ENCODE data around the gene ANAPC4. TPM values are rescaled to one million over a fixed set of nuclear protein-coding genes. Genes with fewer than 3 reads are reported as not detected.

Gene ANAPC4
- total RNA-seq, 2 donors from 2014 or later = 41.0 to 41.1 TPM

DNA sequence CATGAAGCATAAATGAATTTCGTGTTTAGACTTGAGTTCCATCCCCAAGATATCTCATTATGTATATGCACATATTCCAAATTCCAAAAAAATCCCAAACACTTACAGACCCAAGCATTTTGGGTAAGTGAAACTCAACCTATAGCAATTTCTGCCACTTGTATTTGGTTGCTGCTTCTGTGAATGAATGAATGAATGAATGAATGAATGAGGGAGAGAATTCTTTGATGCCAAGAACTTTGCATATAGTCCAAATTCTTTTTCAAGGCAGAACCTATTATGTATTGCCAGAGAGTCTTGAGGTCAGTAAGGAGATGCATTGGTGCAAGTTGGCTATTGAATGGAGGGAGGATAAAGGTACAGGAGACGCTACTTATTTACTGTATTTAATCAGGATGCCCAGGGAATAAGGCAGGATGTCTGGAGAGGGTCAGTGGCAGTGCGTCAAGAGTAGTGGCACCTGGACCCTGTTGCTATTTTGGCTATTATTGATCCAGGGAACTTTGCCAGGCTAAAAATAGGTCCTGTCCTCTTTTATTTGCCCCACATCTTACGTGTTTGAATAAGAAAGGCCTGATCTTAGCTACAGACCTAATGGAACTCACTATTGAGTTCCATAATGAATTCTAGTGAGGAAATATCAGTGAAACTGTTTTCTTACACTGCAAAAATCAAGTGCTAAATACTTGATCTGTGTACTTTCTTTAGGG, 33.9 kb downstream of the ANAPC4 start:
- Histone ChIP-seq H3K27me3 (replicated peaks; ENCODE audit: insufficient read depth) (no peaks in the 10 kb centered on the region), H3K36me3 (peaks cover 35% of the 10 kb centered on the region), H3K4me1 (ENCODE audit: control insufficient read depth in 1 of 2, low read depth in 2 of 2) (peaks cover 0 to 5% of the 10 kb centered on the region in 2 donors), H3K27ac (no peak overlapping the region), H3K9me3 (no peaks in the 10 kb centered on the region), H3K4me3 (no peak overlapping the region)
- TF ChIP-seq, protein P1, sequence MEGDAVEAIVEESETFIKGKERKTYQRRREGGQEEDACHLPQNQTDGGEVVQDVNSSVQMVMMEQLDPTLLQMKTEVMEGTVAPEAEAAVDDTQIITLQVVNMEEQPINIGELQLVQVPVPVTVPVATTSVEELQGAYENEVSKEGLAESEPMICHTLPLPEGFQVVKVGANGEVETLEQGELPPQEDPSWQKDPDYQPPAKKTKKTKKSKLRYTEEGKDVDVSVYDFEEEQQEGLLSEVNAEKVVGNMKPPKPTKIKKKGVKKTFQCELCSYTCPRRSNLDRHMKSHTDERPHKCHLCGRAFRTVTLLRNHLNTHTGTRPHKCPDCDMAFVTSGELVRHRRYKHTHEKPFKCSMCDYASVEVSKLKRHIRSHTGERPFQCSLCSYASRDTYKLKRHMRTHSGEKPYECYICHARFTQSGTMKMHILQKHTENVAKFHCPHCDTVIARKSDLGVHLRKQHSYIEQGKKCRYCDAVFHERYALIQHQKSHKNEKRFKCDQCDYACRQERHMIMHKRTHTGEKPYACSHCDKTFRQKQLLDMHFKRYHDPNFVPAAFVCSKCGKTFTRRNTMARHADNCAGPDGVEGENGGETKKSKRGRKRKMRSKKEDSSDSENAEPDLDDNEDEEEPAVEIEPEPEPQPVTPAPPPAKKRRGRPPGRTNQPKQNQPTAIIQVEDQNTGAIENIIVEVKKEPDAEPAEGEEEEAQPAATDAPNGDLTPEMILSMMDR (IDR thresholded peaks at IDR 0.05) = no peak
- DNase-seq (ENCODE audit: low spot score) (no peak), ATAC-seq (ENCODE audit: insufficient number of reproducible peaks, low FRiP score, low read depth) (no peak)

DNA sequence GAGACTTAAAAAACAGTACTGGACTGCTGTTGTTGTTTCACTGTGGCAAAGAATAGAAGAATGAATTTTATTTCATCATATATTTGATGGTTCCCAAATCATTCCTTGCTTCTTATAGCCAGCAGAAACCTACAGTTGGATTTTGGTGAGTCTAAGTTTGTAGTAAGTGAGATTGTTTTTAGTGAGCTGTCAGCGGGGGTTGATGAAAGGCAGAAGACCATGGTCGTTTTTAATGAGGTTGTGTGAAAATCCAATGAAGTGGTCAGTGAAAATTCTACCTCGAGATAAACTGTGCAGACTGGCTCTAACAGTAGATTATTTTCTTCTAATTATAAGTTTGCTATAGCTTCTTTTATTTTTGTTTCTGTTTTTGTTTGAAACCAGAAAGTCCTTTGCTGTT, 36.2 kb downstream of the ANAPC4 start:
- peaks cover 49% of the 10 kb centered on the region for H3K36me3 ChIP-seq
- DNase-seq (ENCODE audit: low spot score) (no peak), ATAC-seq (ENCODE audit: insufficient number of reproducible peaks, low FRiP score, low read depth) (no peak)
- H3K4me3 ChIP-seq = no peak overlapping the region
- no peaks in the 10 kb centered on the region for H3K9me3 ChIP-seq
- TF ChIP-seq, protein P1 (IDR thresholded peaks at IDR 0.05) = no peak
- no peaks in the 10 kb centered on the region for H3K4me1 ChIP-seq (ENCODE audit: control insufficient read depth in 1 of 2, low read depth in 2 of 2)
- H3K27ac ChIP-seq = no peak overlapping the region
- H3K27me3 ChIP-seq (replicated peaks; ENCODE audit: insufficient read depth) = no peaks in the 10 kb centered on the region

DNA sequence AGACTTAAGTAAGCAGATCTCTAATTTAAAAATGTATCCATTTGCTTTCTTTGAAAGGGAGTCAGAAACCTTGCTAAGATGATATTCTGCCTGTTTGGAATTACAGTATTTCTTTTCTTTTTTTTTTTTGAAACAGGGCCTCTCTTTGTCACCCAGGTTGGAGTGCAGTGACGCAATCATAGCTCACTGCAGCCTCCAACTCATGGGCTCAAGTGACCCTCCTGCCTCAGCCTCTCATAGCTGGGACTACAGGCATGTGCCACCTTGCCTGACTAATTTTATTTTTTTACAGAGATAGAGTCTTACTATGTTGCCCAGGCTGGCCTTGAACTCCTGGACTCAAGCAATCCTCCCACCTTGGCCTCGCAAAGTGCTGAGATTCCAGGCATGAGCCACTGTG, 40.0 kb downstream of the ANAPC4 start:
- TF ChIP-seq, protein P1 (IDR thresholded peaks at IDR 0.05) = no peak
- H3K36me3 ChIP-seq = peaks cover 40% of the 10 kb centered on the region
- H3K27ac ChIP-seq = no peak overlapping the region

GRCh38 chr4:25420931-25421330, 43.9 kb downstream of the ANAPC4 start:
- Histone ChIP-seq H3K4me1 (ENCODE audit: control insufficient read depth in 1 of 2, low read depth in 2 of 2) (peaks cover 0 to 7% of the 10 kb centered on the region in 2 donors), H3K36me3 (peaks cover 24% of the 10 kb centered on the region), H3K27ac (no peak overlapping the region), H3K4me3 (no peak overlapping the region), H3K9me3 (no peaks in the 10 kb centered on the region), H3K27me3 (replicated peaks; ENCODE audit: insufficient read depth) (no peaks in the 10 kb centered on the region)
- TF ChIP-seq, protein P1 (IDR thresholded peaks at IDR 0.05) = no peak
- no peak for ATAC-seq (ENCODE audit: insufficient number of reproducible peaks, low FRiP score, low read depth)
- DNase-seq (ENCODE audit: low spot score) = no peak

More for the DNA sequence above, 40.0 kb downstream of the ANAPC4 start:
- no peaks in the 10 kb centered on the region for H3K4me1 ChIP-seq (ENCODE audit: control insufficient read depth in 1 of 2, low read depth in 2 of 2)
- DNase-seq (ENCODE audit: low spot score) = no peak
- no peak for ATAC-seq (ENCODE audit: insufficient number of reproducible peaks, low FRiP score, low read depth)
- no peaks in the 10 kb centered on the region for H3K9me3 ChIP-seq
- no peaks in the 10 kb centered on the region for H3K27me3 ChIP-seq (replicated peaks; ENCODE audit: insufficient read depth)
- H3K4me3 ChIP-seq = no peak overlapping the region

GRCh38 chr4:25421816-25422525, 44.9 kb downstream of the ANAPC4 start:
- no peak overlapping the region for H3K27ac ChIP-seq
- H3K4me1 ChIP-seq (ENCODE audit: control insufficient read depth in 1 of 2, low read depth in 2 of 2) = peaks cover 0 to 7% of the 10 kb centered on the region in 2 donors
- H3K9me3 ChIP-seq = no peaks in the 10 kb centered on the region
- TF ChIP-seq, protein P1 (IDR thresholded peaks at IDR 0.05) = no peak
- no peak overlapping the region for H3K4me3 ChIP-seq
- H3K27me3 ChIP-seq (replicated peaks; ENCODE audit: insufficient read depth) = no peaks in the 10 kb centered on the region
- ATAC-seq (ENCODE audit: insufficient number of reproducible peaks, low FRiP score, low read depth) = no peak
- no peak for DNase-seq (ENCODE audit: low spot score)
- peaks cover 16% of the 10 kb centered on the region for H3K36me3 ChIP-seq
